Measurements from ENCODE around the gene ARFRP1.
"Not testable (repeated sequence)": the region's sequence is repeated elsewhere in the genome, so short reads cannot be mapped to it uniquely, and the experiment has no call there.

ARFRP1 gene

GRCh38 chr20:63671695-63672094 lies 36.1 kb downstream of the ARFRP1 start:
- DNase-seq: not testable (repeated sequence)

DNA sequence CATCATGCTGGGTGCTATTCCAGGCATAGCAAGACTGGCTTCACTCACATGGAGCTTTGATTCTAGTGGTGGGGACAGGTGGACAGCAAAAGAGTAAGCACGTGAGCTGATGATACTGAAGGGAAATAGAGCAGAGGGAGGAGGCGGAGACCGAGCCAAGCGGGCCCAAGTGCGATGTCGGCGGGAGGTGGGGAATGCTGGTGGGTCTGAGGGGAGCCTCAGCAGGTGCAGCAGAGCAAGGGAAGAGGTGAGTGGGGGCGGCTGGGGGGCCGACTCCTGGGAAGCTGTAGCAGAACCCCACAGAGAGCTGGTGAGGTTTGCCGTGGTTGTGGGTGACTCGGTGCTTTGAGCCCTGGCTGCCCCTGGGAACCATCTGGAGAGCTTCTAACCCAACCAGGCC lies 39.4 kb downstream of the ARFRP1 start:
- no peak for DNase-seq

- no peak for DNase-seq
Measured at GRCh38 chr20:63667858-63668257, 39.9 kb downstream of the ARFRP1 start.

- no peak for DNase-seq
Measured at GRCh38 chr20:63665708-63666107, 42.1 kb downstream of the ARFRP1 start.

DNA sequence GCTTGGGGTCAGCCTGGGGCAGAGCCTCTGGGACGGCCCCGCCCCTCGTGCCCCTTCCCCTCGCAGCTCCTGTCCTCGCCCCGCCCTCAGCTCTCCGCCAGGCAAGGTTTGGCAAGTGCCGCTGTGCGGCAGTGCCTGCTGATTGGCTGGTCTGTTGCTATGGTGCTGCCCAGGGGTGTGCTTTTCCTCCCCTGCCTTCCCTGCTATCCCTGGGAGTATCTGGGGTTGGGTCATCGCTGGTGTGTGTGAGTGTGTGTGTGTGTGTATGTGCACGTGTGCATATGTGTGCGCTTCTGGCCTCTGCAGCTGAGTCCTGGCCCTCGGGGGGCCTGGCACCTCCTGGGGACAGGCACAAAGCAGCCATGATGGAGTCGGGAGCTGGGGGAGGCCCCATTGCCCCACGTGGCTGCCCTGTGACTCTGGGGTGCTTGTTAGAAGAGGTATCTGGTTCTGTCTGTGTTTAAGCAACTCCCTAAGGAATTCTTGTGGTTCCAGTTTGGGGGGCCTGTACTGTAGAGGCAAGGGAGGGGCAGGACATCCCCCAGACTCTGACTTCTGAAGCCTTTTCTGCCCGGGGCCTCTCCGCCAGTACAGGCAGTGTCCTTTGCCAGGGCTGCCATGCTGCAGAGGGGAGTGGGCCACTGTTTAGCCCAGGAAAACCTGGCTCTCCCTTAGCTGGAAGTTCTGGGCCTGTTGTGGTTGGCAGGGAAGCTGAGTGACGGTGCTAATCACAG lies 42.7 kb downstream of the ARFRP1 start:
- no peak for DNase-seq

- DNase-seq: no peak
Measured at GRCh38 chr20:63664143-63664851, 43.5 kb downstream of the ARFRP1 start.

DNA sequence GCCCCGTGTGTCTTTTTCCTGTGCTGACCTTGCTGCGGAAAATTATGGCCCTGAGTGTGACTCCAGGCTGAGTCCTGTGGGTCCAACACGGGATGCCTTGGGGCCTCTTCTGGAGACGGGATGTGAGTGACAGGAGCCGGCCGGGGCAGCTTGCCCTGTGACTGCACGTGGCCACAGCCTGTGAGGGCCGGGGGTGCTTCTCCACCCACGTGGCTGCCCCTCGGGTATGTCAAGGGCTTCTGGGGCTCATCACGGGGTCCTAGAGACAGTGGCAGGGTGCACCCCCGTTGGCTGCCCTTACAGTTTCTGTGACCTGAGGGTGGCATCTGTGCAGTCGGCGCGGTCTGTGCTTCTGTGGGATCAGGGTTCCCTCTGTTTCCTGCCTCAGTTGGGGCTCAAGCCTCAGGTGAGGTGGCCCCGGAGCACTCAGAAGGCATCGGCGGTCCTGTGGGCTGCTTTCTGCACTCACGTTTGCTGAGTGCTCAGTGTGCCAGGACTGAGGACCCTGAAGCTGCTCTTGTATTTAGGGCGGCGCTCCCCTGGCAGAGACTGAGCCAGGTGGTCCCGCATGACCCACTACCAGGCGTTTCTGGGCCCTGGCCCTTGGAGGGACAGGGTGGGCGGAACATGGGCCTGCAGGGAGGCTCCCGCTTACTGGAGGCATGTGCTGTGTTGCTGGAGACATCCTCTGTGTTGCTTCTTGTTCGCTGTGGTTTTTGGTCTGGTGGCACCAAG lies 44.3 kb downstream of the ARFRP1 start:
- DNase-seq: no peak

- DNase-seq: no peak
Measured at GRCh38 chr20:63662813-63663189, 45.0 kb downstream of the ARFRP1 start.

DNA sequence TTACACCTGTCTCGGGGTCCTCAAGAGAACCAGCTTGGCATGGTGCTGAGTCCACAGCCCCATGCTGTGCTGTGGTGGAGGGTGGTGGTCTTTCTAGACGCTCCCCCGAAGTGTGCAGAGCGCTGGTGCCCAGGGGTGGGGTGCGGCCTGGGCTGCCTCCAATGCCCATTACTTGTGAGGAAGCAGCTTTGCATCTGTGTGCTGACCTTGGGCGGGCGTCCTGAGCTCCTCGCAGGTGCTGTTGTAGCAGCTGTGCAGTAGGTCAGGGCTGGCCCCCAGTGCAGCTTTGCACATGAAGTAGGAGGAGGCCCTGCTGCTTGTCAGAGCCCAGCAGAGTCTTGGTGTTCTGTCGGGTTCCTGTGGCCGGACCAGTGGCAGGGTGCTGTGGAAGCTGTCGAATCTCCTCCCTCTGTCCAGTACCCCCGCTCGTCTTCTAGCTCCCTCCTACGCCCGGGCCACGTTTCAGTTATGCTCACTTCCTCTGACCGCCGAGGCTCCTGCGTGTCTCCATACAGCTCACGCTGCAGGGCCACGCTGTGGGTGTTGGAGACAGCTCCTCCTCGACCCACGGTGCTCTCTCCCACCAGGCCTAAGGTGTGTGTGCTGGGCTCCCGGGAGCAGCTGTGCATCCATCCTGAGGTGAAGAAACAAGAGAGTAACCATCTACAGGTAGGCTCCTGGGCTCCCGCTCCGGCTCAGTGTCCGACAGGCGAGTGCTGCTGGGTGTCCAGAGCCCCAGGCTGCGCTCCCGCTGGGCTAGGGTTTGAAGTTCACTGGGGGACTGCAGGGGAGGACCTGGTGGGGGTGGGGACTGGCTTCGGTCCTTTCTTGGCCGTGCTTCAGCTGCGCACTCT lies 45.6 kb downstream of the ARFRP1 start:
- DNase-seq: no peak

DNA sequence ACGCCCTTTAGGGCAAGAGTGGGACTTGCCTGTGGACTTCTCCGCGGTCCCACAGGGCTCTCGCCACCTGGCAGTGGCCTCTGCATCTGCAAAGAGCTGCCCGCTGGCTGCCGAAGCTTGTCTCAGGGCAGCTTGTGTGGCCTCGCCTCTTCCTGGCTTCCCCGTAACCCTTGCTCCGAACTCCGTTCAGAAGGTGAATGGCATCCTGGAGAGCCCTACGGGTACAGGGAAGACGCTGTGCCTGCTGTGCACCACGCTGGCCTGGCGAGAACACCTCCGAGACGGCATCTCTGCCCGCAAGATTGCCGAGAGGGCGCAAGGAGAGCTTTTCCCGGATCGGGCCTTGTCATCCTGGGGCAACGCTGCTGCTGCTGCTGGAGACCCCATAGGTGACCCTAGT lies 46.7 kb downstream of the ARFRP1 start:
- no peak for DNase-seq

DNA sequence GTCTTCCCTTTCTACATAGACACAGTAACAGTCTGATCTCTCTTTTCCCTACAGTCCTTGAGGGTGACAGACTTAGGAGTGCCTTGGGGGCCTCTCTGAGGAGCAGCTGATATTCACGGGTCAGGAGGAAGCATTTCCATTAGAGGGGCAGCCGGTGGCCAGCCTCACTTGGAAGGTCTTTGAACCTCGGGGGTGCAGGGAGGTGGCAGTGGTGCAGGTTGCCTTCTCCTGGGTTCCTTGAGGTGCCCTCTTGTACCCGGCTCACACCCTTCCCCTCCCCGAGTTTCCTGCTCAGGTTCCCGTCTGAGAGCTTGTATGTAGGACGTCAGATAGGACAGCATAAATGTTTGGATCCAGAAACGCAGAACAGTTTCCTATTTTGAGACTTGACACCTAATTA lies 47.2 kb downstream of the ARFRP1 start:
- no peak for DNase-seq

GRCh38 chr20:63660174-63660573 lies 47.6 kb downstream of the ARFRP1 start:
- not testable (repeated sequence) for DNase-seq

- no peak for DNase-seq
Measured at GRCh38 chr20:63659370-63659769, 48.4 kb downstream of the ARFRP1 start.

DNA sequence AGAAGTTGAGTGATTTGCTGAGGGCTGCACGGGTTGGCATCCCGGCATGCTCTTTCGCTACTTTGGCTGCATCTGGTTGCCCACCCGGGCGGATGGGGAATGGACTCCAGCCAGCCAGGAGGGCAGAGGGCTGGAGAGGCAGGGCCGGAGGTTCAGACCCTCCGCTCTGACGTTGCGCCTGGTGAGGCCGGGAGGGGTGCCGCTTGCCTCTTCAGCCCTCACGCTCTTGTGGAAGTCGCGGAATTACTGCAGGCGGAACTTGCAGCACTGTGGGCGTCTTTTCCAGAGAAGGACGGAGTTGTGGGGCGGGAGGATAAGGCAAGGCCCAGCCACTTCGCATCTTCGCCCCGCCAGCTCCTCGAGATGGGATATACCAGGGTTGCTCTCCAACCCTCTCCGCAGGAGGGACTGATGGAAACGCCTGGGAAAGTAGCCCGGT lies 49.0 kb downstream of the ARFRP1 start:
- no peak for DNase-seq

- peak; percentile 80 for DNase-seq
Measured at GRCh38 chr20:63657937-63658748, 49.6 kb downstream of the ARFRP1 start, which contains the start of gene RTEL1. TSS of gene RTEL1 (plus strand) at chr20:63658312. CDS start at chr20:63659403, 1,091 bp downstream.

- no peak for DNase-seq
Measured at GRCh38 chr20:63657260-63657936, 50.4 kb downstream of the ARFRP1 start.

GRCh38 chr20:63656451-63656850 lies 51.3 kb downstream of the ARFRP1 start:
- no peak for DNase-seq

- DNase-seq: no peak
Measured at GRCh38 chr20:63655249-63655648, 52.5 kb downstream of the ARFRP1 start.

DNA sequence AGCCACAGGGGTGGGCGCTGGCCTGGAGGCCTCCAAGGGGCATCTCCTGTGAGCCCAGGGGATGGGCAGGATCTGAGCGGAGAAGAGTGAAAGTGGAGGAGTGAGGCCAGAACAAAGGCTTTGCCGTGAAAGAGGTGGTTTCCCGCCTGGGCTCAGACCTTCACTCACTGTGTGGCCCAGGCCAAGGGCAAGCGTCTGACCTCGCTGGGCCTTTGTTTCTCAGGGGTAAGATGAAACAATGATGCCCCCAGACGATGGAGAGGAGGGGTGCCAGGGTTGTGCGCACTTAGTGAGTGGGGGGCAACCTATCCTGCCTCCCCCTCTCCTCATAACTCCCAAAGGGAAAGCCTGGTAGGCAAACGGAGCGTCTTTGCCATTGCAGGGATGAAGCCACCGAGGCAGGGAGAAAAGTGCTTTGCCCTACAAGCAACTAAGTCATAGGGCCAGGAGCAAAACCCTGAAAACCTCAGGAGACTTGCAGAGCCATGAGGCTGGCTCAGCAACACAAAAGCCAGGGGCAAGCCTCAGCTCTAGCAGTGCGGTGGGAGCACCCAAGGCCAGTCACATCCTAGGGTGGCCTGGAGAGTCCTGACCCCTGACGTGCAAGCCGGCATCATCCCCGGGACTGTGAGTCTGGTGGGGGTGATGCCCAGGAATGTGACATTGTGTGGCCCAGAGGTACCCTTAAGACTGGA lies 53.7 kb downstream of the ARFRP1 start:
- DNase-seq: no peak

All from effector CD8-positive, alpha-beta T cell (primary cell).